H1 (cell line): ENCODE measurements around the gene C22orf39. TPM values are rescaled to one million over a fixed set of nuclear protein-coding genes. Genes with fewer than 3 reads are reported as not detected.

Experiments
- CTCF ChIA-PET: fragments of 300-600 bp; sonication (Branson Sonifier 250); formaldehyde crosslinking; loops from one replicate; lab custom pipeline; 2021; ENCODE audit not compliant: partially characterized antibody; lab: Charles Lee
- POLR2A ChIA-PET: fragments of 300-600 bp; sonication (Branson Sonifier 250); formaldehyde crosslinking; loops from one replicate; lab custom pipeline; 2021; ENCODE audit warnings: inconsistent platforms; ENCODE audit not compliant: partially characterized antibody; lab: Charles Lee
- DNase-seq, 2 experiments: peaks; one replicate each; pipeline versions ENCODE4 v3.0.0 to v3.0.0-alpha.2; 2010 to 2022; ENCODE audit warnings: low spot score in 2 of 2, low read depth in 1 of 2, mixed read lengths in 1 of 2
- FAIRE-seq: peaks from 2 replicates; lab custom pipeline; 2011; peaks lifted over from hg19 to GRCh38; lab: Jason Lieb, UNC
- H2AFZ ChIP-seq: 2 replicates; pipeline ENCODE4 v1.8.1; 2012; ENCODE audit warnings: low read length, inconsistent platforms
- H2AK5ac ChIP-seq: 2 replicates; pipeline ENCODE4 v1.6.1; 2013; ENCODE audit warnings: low read depth, low read length
- H2BK120ac ChIP-seq: replicated peaks from 2 replicates; pipeline ENCODE3; 2013; ENCODE audit warnings: low read depth, low read length, inconsistent platforms
- H2BK12ac ChIP-seq: 2 replicates; pipeline ENCODE4 v1.6.1; 2013; ENCODE audit warnings: low read depth, low read length
- H2BK15ac ChIP-seq: 2 replicates; pipeline ENCODE4 v1.6.1; 2013; ENCODE audit warnings: low read length
- H2BK20ac ChIP-seq: 2 replicates; pipeline ENCODE4 v1.6.1; 2013; ENCODE audit warnings: low read length
- H2BK5ac ChIP-seq: 2 replicates; pipeline ENCODE4 v1.6.1; 2013; ENCODE audit warnings: low read depth, low read length
- H3K14ac ChIP-seq: 2 replicates; pipeline ENCODE4 v1.6.1; 2013; ENCODE audit warnings: inconsistent platforms; ENCODE audit not compliant: insufficient read length
- H3K18ac ChIP-seq: 2 replicates; pipeline ENCODE4 v1.6.1; 2013; ENCODE audit warnings: low read length; ENCODE audit errors: extremely low read depth
- H3K23ac ChIP-seq: 2 replicates; pipeline ENCODE4 v1.6.1; 2013; ENCODE audit warnings: inconsistent platforms; ENCODE audit not compliant: insufficient read length
- H3K23me2 ChIP-seq: 2 replicates; pipeline ENCODE4 v1.6.1; 2013; ENCODE audit warnings: low read depth, low read length
- H3K27ac ChIP-seq: 2 replicates; pipeline ENCODE4 v1.6.1; 2011; ENCODE audit warnings: low read depth, low read length, inconsistent platforms
- H3K27me3 ChIP-seq, 4 experiments: replicated peaks in 1 of 4; 1 replicate in 1 of 4; 2 replicates in 3 of 4; pipeline versions ENCODE4 v1.6.1 to v1.8.1; 2011 to 2013; ENCODE audit warnings: low read length in 3 of 4, mild to moderate bottlenecking in 3 of 4, inconsistent platforms in 2 of 4, mixed read lengths in 2 of 4, moderate library complexity in 1 of 4; ENCODE audit not compliant: control insufficient read depth in 3 of 4, insufficient read depth in 3 of 4; ENCODE audit errors: extremely low read depth in 1 of 4
- H3K36me3 ChIP-seq, 4 experiments: 2 replicates each; pipeline versions ENCODE4 v1.6.1 to v1.8.1; 2011 to 2013; ENCODE audit warnings: mild to moderate bottlenecking in 4 of 4, low read length in 3 of 4, moderate library complexity in 2 of 4, control low read depth in 1 of 4, inconsistent platforms in 1 of 4; ENCODE audit not compliant: insufficient read depth in 4 of 4, control insufficient read depth in 2 of 4
- H3K4ac ChIP-seq: replicated peaks from 2 replicates; pipeline ENCODE3; 2013; ENCODE audit warnings: low read length, low read depth, mixed read lengths, inconsistent platforms; ENCODE audit not compliant: insufficient read length
- H3K4me1 ChIP-seq, 4 experiments: replicated peaks in 1 of 4; 1 replicate in 1 of 4; 2 replicates in 3 of 4; pipeline versions ENCODE4 v1.6.1 to v1.8.1; 2011 to 2013; ENCODE audit warnings: low read length in 3 of 4, inconsistent platforms in 2 of 4, mixed read lengths in 1 of 4; ENCODE audit not compliant: insufficient read depth in 4 of 4, control insufficient read depth in 3 of 4
- H3K4me2 ChIP-seq, 2 experiments: 2 replicates each; pipeline versions ENCODE4 v1.6.1 to v1.8.1; 2011 to 2013; ENCODE audit warnings: low read depth in 2 of 2, low read length in 2 of 2, control low read depth in 1 of 2, inconsistent platforms in 1 of 2, mild to moderate bottlenecking in 1 of 2; ENCODE audit not compliant: insufficient read depth in 1 of 2
- H3K4me3 ChIP-seq, 4 experiments: fragments of 200-600, 300-600 bp in 1 of 4; sonication (generic), shearing (Covaris generic), sonication (Bioruptor Twin) in 1 of 4; 2 replicates each; pipeline versions ENCODE4 v1.5.1 to v1.8.1; 2011 to 2016; ENCODE audit warnings: low read length in 4 of 4, low read depth in 3 of 4, control low read depth in 2 of 4, inconsistent platforms in 2 of 4, mild to moderate bottlenecking in 2 of 4, mixed read lengths in 1 of 4, moderate library complexity in 1 of 4; ENCODE audit not compliant: insufficient read depth in 2 of 4; ENCODE audit errors: extremely low read depth in 1 of 4
- H3K56ac ChIP-seq: replicated peaks from 2 replicates; pipeline ENCODE3; 2013; ENCODE audit warnings: low read depth, mild to moderate bottlenecking, mixed read lengths, low read length, inconsistent platforms; ENCODE audit not compliant: insufficient read length
- H3K79me1 ChIP-seq: 2 replicates; pipeline ENCODE4 v1.6.1; 2013; ENCODE audit warnings: low read depth, low read length, control low read depth
- H3K79me2 ChIP-seq, 2 experiments: 2 replicates each; pipeline versions ENCODE4 v1.6.1 to v1.8.1; 2012 to 2013; ENCODE audit warnings: low read length in 2 of 2, mild to moderate bottlenecking in 2 of 2, inconsistent platforms in 1 of 2; ENCODE audit not compliant: insufficient read depth in 2 of 2, control insufficient read depth in 1 of 2
- H3K9ac ChIP-seq, 4 experiments: replicated peaks in 1 of 4; 1 replicate in 1 of 4; 2 replicates in 3 of 4; pipeline versions ENCODE4 v1.6.1 to v1.8.1; 2011 to 2013; ENCODE audit warnings: low read depth in 3 of 4, low read length in 3 of 4, control low read depth in 2 of 4, mild to moderate bottlenecking in 2 of 4, moderate library complexity in 2 of 4, inconsistent platforms in 1 of 4; ENCODE audit errors: extremely low read depth in 1 of 4
- H3K9me3 ChIP-seq, 2 experiments: 2 replicates each; pipeline versions ENCODE4 v1.6.1 to v1.8.1; 2012 to 2013; ENCODE audit warnings: mild to moderate bottlenecking in 2 of 2, moderate library complexity in 2 of 2, control low read depth in 1 of 2, inconsistent platforms in 1 of 2, low read depth in 1 of 2, low read length in 1 of 2, mixed read lengths in 1 of 2; ENCODE audit not compliant: insufficient read depth in 2 of 2
- H4K20me1 ChIP-seq, 2 experiments: replicated peaks in 1 of 2; 2 replicates each; pipeline versions ENCODE3 to v1.8.1; 2011 to 2013; ENCODE audit warnings: inconsistent platforms in 2 of 2, low read length in 2 of 2, mild to moderate bottlenecking in 1 of 2; ENCODE audit not compliant: insufficient read depth in 2 of 2, control insufficient read depth in 1 of 2
- H4K5ac ChIP-seq: 2 replicates; pipeline ENCODE4 v1.6.1; 2013; ENCODE audit warnings: low read length, low read depth, mixed read lengths, inconsistent platforms; ENCODE audit not compliant: insufficient read length
- H4K8ac ChIP-seq: 2 replicates; pipeline ENCODE4 v1.8.0; 2013; ENCODE audit warnings: mild to moderate bottlenecking, moderate library complexity, low read length, inconsistent platforms; ENCODE audit not compliant: insufficient read depth; ENCODE audit errors: extremely low read depth
- H4K91ac ChIP-seq: replicated peaks from 2 replicates; pipeline ENCODE3; 2013; ENCODE audit warnings: low read length, mixed read lengths, inconsistent platforms; ENCODE audit not compliant: insufficient read length
- ASH2L ChIP-seq: fragments of 200-600, 300-600 bp; sonication (generic); IDR thresholded peaks from one replicate; pipeline ENCODE4 v1.7.1; 2017; ENCODE audit warnings: low read length
- CBX5 ChIP-seq: fragments of 300-800, 300-1000 bp; sonication (generic); IDR thresholded peaks from 2 replicates; pipeline ENCODE4 v1.7.1; 2016; ENCODE audit warnings: antibody characterized with exemption, low read length, low read depth
- CEBPB ChIP-seq: IDR thresholded peaks from 2 replicates; pipeline ENCODE4 v1.6.1; 2012; ENCODE audit warnings: low read depth, low read length
- CHD2 ChIP-seq: IDR thresholded peaks from 2 replicates; pipeline ENCODE4 v1.6.1; 2012; ENCODE audit warnings: low read length, improper control_type of control experiment
- CTBP2 ChIP-seq: IDR thresholded peaks from 2 replicates; pipeline ENCODE4 v1.7.0; 2011; ENCODE audit warnings: borderline replicate concordance, mild to moderate bottlenecking, moderate library complexity, mixed read lengths, low read length; ENCODE audit not compliant: insufficient read depth, insufficient read length
- GTF2F1 ChIP-seq: IDR thresholded peaks from 2 replicates; pipeline ENCODE4 v1.6.1; 2012; ENCODE audit warnings: low read depth, low read length, improper control_type of control experiment, borderline replicate concordance
- HDAC6 ChIP-seq: IDR thresholded peaks from one replicate; pipeline ENCODE4 v1.7.1; 2012; ENCODE audit warnings: low read depth, mild to moderate bottlenecking, inconsistent platforms, low read length, moderate library complexity
- KDM1A ChIP-seq: fragments of 200-600, 300-600 bp; sonication (generic); IDR thresholded peaks from 2 replicates; pipeline ENCODE4 v1.7.1; 2016; ENCODE audit warnings: mild to moderate bottlenecking, low read length, borderline replicate concordance
- NRF1 ChIP-seq: IDR thresholded peaks from 2 replicates; pipeline ENCODE4 v1.6.1; 2011; ENCODE audit warnings: mild to moderate bottlenecking, low read depth, low read length, improper control_type of control experiment
- POLR2AphosphoS5 ChIP-seq: IDR thresholded peaks from 2 replicates; pipeline ENCODE4 v1.6.1; 2011; ENCODE audit warnings: low read depth, low read length
- WGBS, 2 experiments: shearing (Covaris generic) in 1 of 2; methylation state at CpG; one replicate each; pipeline versions ENCODE4 v1.1.6 to v1.1.7; 2013 to 2015; ENCODE audit warnings: low lambda C conversion rate in 2 of 2, mixed read lengths in 2 of 2, inconsistent platforms in 1 of 2, low coverage in 1 of 2, missing lambda C conversion rate in 1 of 2; ENCODE audit not compliant: insufficient replicate concordance in 2 of 2, insufficient coverage in 1 of 2, insufficient read length in 1 of 2; ENCODE audit errors: extremely low coverage in 1 of 2, missing lambda C conversion rate in 1 of 2; 5-methylcytosine and 5-hydroxymethylcytosine counted together
- polyA plus RNA-seq, 7 experiments: library from polyadenylated mRNA; depleted of rRNA in 3 of 7; stranded (reverse) in 5 of 7; unstranded in 2 of 7; fragments of >200 nt in 5 of 7; fragments of 200-250 nt in 2 of 7; gene quantifications; 1 replicate in 5 of 7; 2 replicates in 1 of 7; 4 replicates in 1 of 7; pipeline versions ENCODE4 v1.2.1 to v1.2.3, GENCODE V29; 2011 to 2013; ENCODE audit warnings: missing spikeins in 2 of 7, mixed read lengths in 2 of 7
- total RNA-seq: library from RNA; stranded (reverse); fragmentation: NEBNext Ultra II Directional; extraction: Animal tissue kit (Norgen Biotek cat#: 25700); gene quantifications from 2 replicates; pipeline ENCODE4 v1.2.1, GENCODE V29; 2021

The C22orf39 gene
- total and polyA plus RNA-seq, 2 of the 8 experiments (the other 6 are each of a cell fraction or from before 2014, with no cell fraction given) = 22.7 to 27.7 TPM

DNA sequence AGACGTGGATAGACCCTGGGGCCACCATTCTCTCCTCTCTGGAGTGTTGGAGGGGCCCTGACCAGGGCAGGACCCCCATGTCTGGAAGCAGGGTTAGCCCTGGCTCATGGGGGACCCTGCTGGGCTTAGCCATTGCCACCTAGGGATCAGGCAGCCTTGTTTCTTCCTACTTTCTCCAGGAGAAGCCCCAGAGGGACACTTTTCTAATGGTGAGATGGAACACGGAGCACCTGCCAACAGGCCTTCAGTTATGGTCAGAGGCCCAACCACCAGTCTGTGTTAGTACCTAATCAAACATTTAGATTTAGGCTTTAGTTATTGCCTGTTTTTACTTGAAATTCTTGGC, 1.9 kb upstream of the C22orf39 start:
- Histone ChIP-seq H2AK5ac (no peak overlapping the region), H4K91ac (no peak overlapping the region), H3K23me2 (peaks cover 7% of the 10 kb centered on the region; the same call in 1 of the 2 replicates), H3K36me3 (peaks cover 2 to 33% (median 20%) of the 10 kb centered on the region in 4 experiments), H3K18ac (no peak overlapping the region), H3K23ac (no peak overlapping the region), H3K4me2 (no peak overlapping the region; a peak in 1 of 4 replicates), H3K4ac (no peak overlapping the region), H3K56ac (no peak overlapping the region), H3K79me2 (peaks cover 3 to 24% of the 10 kb centered on the region in 2 experiments; a peak in 3 of 4 replicates), H4K5ac (no peak overlapping the region), H2BK120ac (no peak overlapping the region), H3K14ac (no peak overlapping the region), H4K20me1 (peaks cover 17 to 24% of the 10 kb centered on the region in 2 experiments), H2BK12ac (no peak overlapping the region), H3K4me1 (peaks cover 0 to 8% (median 3%) of the 10 kb centered on the region in 4 experiments; a peak in 2 of 7 replicates), H4K8ac (no peak overlapping the region), H2BK5ac (no peak overlapping the region), H3K27ac (no peak overlapping the region), H2BK15ac (no peak overlapping the region), H2AFZ (no peak overlapping the region), H3K4me3 (no peak overlapping the region), H3K9me3 (no peaks in the 10 kb centered on the region), H3K27me3 (no peaks in the 10 kb centered on the region; a peak in 2 of 7 replicates), H3K9ac (no peak overlapping the region), H3K79me1 (peaks cover 2% of the 10 kb centered on the region; the same call in 1 of the 2 replicates), H2BK20ac (no peak overlapping the region)
- DNase-seq = no peak
- ChIA-PET CTCF (no interaction called here), POLR2A (interaction anchor here (1.8 to 6.7 kb wide), 2 partner anchors 15 kb away, joined by 6 to 127 read pairs; partner anchors contain the start of genes HIRA and MRPL40)
- TF ChIP-seq HDAC6 = no peak
- TF ChIP-seq POLR2AphosphoS5 = no peak
- TF ChIP-seq GTF2F1 = no peak
- no peak for TF ChIP-seq CBX5
- TF ChIP-seq ASH2L = no peak
- no peak for TF ChIP-seq CHD2
- no peak for TF ChIP-seq CEBPB
- TF ChIP-seq KDM1A = no peak
- TF ChIP-seq CTBP2 = no peak
- no peak for TF ChIP-seq NRF1
- no peak for FAIRE-seq
- WGBS, 2 experiments = 89% methylated on average over 2 of the region's 2 CpGs; no CpG with 5 or more reads in 1 of the 2 experiments
